HepG2 (cell line): Measurements from ENCODE around the gene SH3GL1. TPM values are rescaled to one million over a fixed set of nuclear protein-coding genes. Genes with fewer than 3 reads are reported as not detected.

Experiments
- ATAC-seq: fragments of 200-7000 bp; cut with Tn5 transposase; 3 replicates; pipeline ENCODE4 v1.9.1; 2020; ENCODE audit warnings: mild to moderate bottlenecking, moderate library complexity
- BruUV-seq: library from RNA; stranded (reverse); fragments of 400-500 nt; replicated peaks from 2 replicates; lab custom pipeline; 2021; lab: Mats Ljungman, UMichigan
- CTCF ChIA-PET: fragments of 300-600 bp; formaldehyde crosslinking; extraction: SDS; loops from one replicate; lab custom pipeline; 2021; ENCODE audit warnings: low total read pairs, inconsistent platforms, low intra/inter-chr PET ratio; lab: Yijun Ruan, JAX
- POLR2A ChIA-PET: fragments of 350-600 bp; sonication (Branson Sonifier 250); formaldehyde crosslinking; loops from one replicate; lab custom pipeline; 2020; ENCODE audit warnings: antibody characterized with exemption, inconsistent platforms; lab: Yijun Ruan, JAX
- DNase-seq: peaks from one replicate; pipeline ENCODE4 v3.0.0-alpha.2; 2015; ENCODE audit warnings: low spot score
- FAIRE-seq: peaks from 3 replicates; lab custom pipeline; 2011; peaks lifted over from hg19 to GRCh38; lab: Jason Lieb, UNC
- H2AFZ ChIP-seq: one replicate; pipeline ENCODE4 v1.6.1; 2011; ENCODE audit warnings: low read length, inconsistent platforms
- H3K27ac ChIP-seq: fragments of 300-600 bp; 3 replicates; pipeline ENCODE4 v1.8.0; 2011; ENCODE audit warnings: mixed run types, mild to moderate bottlenecking, mixed read lengths, low read length, inconsistent platforms; ENCODE audit not compliant: insufficient read depth; ENCODE audit errors: extremely low read length
- H3K27me3 ChIP-seq, 2 experiments: fragments of 200-600 bp in 1 of 2; 2 replicates in 1 of 2; 3 replicates in 1 of 2; pipeline versions ENCODE4 v1.6.0 to v1.8.0; 2011; ENCODE audit warnings: low read length in 2 of 2, mild to moderate bottlenecking in 2 of 2, moderate library complexity in 2 of 2, inconsistent platforms in 1 of 2; ENCODE audit not compliant: insufficient read depth in 2 of 2, control insufficient read depth in 1 of 2
- H3K36me3 ChIP-seq, 2 experiments: fragments of 200-600 bp in 1 of 2; replicated peaks in 1 of 2; 2 replicates in 1 of 2; 3 replicates in 1 of 2; pipeline versions ENCODE4 v1.5.1 to v1.8.0; 2011; ENCODE audit warnings: low read length in 2 of 2, inconsistent platforms in 1 of 2; ENCODE audit not compliant: insufficient read depth in 2 of 2, control insufficient read depth in 1 of 2
- H3K4me1 ChIP-seq: 2 replicates; pipeline ENCODE4 v1.5.1; 2012; ENCODE audit warnings: low read length, inconsistent platforms; ENCODE audit not compliant: insufficient read depth
- H3K4me2 ChIP-seq: 2 replicates; pipeline ENCODE4 v1.6.0; 2011; ENCODE audit warnings: low read depth, low read length, inconsistent platforms
- H3K4me3 ChIP-seq, 3 experiments: fragments of 200-600 bp in 1 of 3; sonication (generic), shearing (Covaris generic) in 1 of 3; replicated peaks in 1 of 3; 2 replicates each; pipeline ENCODE4 v1.5.1; 2011 to 2016; ENCODE audit warnings: low read length in 3 of 3, inconsistent platforms in 2 of 3, low read depth in 2 of 3, mild to moderate bottlenecking in 2 of 3, control low read depth in 1 of 3, mixed read lengths in 1 of 3; ENCODE audit not compliant: insufficient read depth in 1 of 3
- H3K79me2 ChIP-seq: one replicate; pipeline ENCODE4 v1.6.1; 2011; ENCODE audit warnings: low read length, inconsistent platforms; ENCODE audit not compliant: insufficient read depth
- H3K9ac ChIP-seq: 2 replicates; pipeline ENCODE4 v1.6.0; 2011; ENCODE audit warnings: mild to moderate bottlenecking, low read depth, low read length, inconsistent platforms; ENCODE audit not compliant: insufficient read depth
- H3K9me3 ChIP-seq: 2 replicates; pipeline ENCODE4 v1.5.1; 2012; ENCODE audit warnings: mild to moderate bottlenecking, low read length
- H4K20me1 ChIP-seq: 2 replicates; pipeline ENCODE4 v1.6.0; 2011; ENCODE audit warnings: inconsistent platforms, mild to moderate bottlenecking, low read length, moderate library complexity; ENCODE audit not compliant: insufficient read depth
- FOXA3 ChIP-seq: IDR thresholded peaks from 2 replicates; pipeline ENCODE4 v1.6.1; 2016; ENCODE audit warnings: missing genetic modification reagents, missing compliant biosample characterization
- POLR2A ChIP-seq, 2 experiments: IDR thresholded peaks; 2 replicates each; pipeline ENCODE4 v1.6.1; 2011; ENCODE audit warnings: low read depth in 2 of 2, low read length in 2 of 2, mild to moderate bottlenecking in 1 of 2, moderate library complexity in 1 of 2; ENCODE audit not compliant: insufficient read depth in 1 of 2
- RXRB ChIP-seq: IDR thresholded peaks from 2 replicates; pipeline ENCODE4 v1.6.1; 2016; ENCODE audit warnings: borderline replicate concordance, missing genetic modification reagents, missing compliant biosample characterization
- U2AF2 ChIP-seq: fragments of 200-400 bp; formaldehyde crosslinking; IDR thresholded peaks from 2 replicates; pipeline ENCODE4 v1.6.1; 2017; ENCODE audit warnings: low read depth, mild to moderate bottlenecking, low read length
- ZNF256 ChIP-seq: sonication (generic); formaldehyde crosslinking; conservative IDR thresholded peaks from 2 replicates; pipeline ENCODE4 v1.4.0; 2020; ENCODE audit warnings: missing genetic modification reagents
- ZNF619 ChIP-seq: sonication (generic); formaldehyde crosslinking; IDR thresholded peaks from 2 replicates; pipeline ENCODE4 v1.4.0; 2020; ENCODE audit warnings: mild to moderate bottlenecking, missing genetic modification reagents
- ZNF709 ChIP-seq: sonication (generic); formaldehyde crosslinking; IDR thresholded peaks from 2 replicates; pipeline ENCODE4 v1.5.0; 2020; ENCODE audit warnings: mild to moderate bottlenecking, missing genetic modification reagents
- WGBS: methylation state at CpG from one replicate; pipeline ENCODE4 v1.1.6; 2017; ENCODE audit warnings: low lambda C conversion rate; 5-methylcytosine and 5-hydroxymethylcytosine counted together
- in situ Hi-C: cut with HindIII; loops from 2 replicates; pipeline ENCODE4 v1.10.0; 2017; ENCODE audit warnings: low pct_unique_long_range_greater_than_20kb; ENCODE audit not compliant: extremely low pct_ligation_motif_present
- intact Hi-C: fragments of 100-400 bp; cut with micrococcal nuclease; formaldehyde crosslinking; loops from one replicate; pipeline ENCODE4 v1.10.0; 2022; ENCODE audit not compliant: unreplicated experiment
- polyA plus RNA-seq, 8 experiments: library from polyadenylated mRNA; depleted of rRNA in 3 of 8; stranded (reverse) in 7 of 8; unstranded in 1 of 8; fragments of >200 nt; fragmentation: Illumina TruSeq in 4 of 8; extraction: Trizol in 4 of 8; gene quantifications; 2 replicates each; pipeline versions ENCODE4 v1.2.1 to v1.2.3, GENCODE V29; 2011 to 2016; ENCODE audit warnings: low read depth in 4 of 8, missing spikeins in 1 of 8, mixed read lengths in 1 of 8; ENCODE audit not compliant: insufficient read depth in 1 of 8
- total RNA-seq, 5 experiments: library from RNA; depleted of rRNA; stranded (reverse); fragments of >200 nt; fragmentation: Illumina TruSeq; extraction: Trizol; gene quantifications; 2 replicates each; pipeline ENCODE4 v1.2.3, GENCODE V29; 2016; ENCODE audit warnings: low read depth in 1 of 5
- TF ChIP-seq, protein P1 (sequence below): IDR thresholded peaks from 2 replicates; pipeline ENCODE4 v1.4.0; 2020; ENCODE audit warnings: mild to moderate bottlenecking, missing genetic modification reagents
- TF ChIP-seq, protein P2 (sequence below): sonication (generic); formaldehyde crosslinking; IDR thresholded peaks from 2 replicates; pipeline ENCODE4 v1.8.1; 2023; ENCODE audit warnings: mild to moderate bottlenecking, missing genetic modification reagents
- TF ChIP-seq, protein P3 (sequence below): IDR thresholded peaks from 2 replicates; pipeline ENCODE4 v1.6.1; 2012; ENCODE audit warnings: low read length, improper control_type of control experiment

The SH3GL1 gene
- total and polyA plus RNA-seq, 2 of the 13 experiments (the other 11 are each of a cell fraction or from before 2014, with no cell fraction given), result 33.0 to 45.1 TPM

DNA sequence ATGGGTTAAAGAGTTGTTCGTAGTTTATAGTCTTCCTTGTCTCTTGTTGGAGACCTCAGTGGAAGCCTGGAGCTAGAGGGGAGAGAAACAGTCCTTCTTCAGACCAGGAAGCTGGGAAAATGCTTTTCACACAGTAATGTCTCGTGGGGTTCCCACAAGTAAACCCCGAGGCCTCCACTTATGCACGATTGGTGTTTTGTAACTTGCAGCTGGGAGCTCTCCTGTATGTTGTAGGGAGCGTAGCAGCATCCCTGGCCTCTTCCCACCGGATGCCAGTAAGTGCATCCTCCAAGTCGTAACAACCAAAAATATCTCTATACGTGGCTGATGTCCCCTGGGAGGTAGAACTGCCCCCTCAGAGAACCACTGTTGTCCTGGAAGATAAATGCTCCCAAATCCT lies 5.6 kb upstream of the SH3GL1 start:
- Histone ChIP-seq H3K36me3 (peaks cover 5 to 24% of the 10 kb centered on the region in 2 experiments), H3K27ac (peak overlapping the region; percentile 35), H2AFZ (no peak overlapping the region), H3K9ac (0 out of 2 replicates have a peak overlapping the region, but pooled peaks have one; percentile 7), H3K9me3 (no peaks in the 10 kb centered on the region), H3K4me1 (peaks cover 56% of the 10 kb centered on the region), H3K27me3 (no peaks in the 10 kb centered on the region; a peak in 1 of 5 replicates), H3K4me2 (no peak overlapping the region), H3K79me2 (peaks cover 49% of the 10 kb centered on the region), H3K4me3 (no peak overlapping the region), H4K20me1 (no peaks in the 10 kb centered on the region; the same call in 1 of the 2 replicates)
- 91% methylated on average over 8 of the region's 8 CpGs for WGBS
- no peak for ATAC-seq
- TF ChIP-seq, protein P1, sequence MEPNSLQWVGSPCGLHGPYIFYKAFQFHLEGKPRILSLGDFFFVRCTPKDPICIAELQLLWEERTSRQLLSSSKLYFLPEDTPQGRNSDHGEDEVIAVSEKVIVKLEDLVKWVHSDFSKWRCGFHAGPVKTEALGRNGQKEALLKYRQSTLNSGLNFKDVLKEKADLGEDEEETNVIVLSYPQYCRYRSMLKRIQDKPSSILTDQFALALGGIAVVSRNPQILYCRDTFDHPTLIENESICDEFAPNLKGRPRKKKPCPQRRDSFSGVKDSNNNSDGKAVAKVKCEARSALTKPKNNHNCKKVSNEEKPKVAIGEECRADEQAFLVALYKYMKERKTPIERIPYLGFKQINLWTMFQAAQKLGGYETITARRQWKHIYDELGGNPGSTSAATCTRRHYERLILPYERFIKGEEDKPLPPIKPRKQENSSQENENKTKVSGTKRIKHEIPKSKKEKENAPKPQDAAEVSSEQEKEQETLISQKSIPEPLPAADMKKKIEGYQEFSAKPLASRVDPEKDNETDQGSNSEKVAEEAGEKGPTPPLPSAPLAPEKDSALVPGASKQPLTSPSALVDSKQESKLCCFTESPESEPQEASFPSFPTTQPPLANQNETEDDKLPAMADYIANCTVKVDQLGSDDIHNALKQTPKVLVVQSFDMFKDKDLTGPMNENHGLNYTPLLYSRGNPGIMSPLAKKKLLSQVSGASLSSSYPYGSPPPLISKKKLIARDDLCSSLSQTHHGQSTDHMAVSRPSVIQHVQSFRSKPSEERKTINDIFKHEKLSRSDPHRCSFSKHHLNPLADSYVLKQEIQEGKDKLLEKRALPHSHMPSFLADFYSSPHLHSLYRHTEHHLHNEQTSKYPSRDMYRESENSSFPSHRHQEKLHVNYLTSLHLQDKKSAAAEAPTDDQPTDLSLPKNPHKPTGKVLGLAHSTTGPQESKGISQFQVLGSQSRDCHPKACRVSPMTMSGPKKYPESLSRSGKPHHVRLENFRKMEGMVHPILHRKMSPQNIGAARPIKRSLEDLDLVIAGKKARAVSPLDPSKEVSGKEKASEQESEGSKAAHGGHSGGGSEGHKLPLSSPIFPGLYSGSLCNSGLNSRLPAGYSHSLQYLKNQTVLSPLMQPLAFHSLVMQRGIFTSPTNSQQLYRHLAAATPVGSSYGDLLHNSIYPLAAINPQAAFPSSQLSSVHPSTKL (CRISPR knock-in tag), result no peak
- TF ChIP-seq U2AF2 (no peak), RXRB (no peak), FOXA3 (CRISPR knock-in tag) (no peak), ZNF256 (CRISPR knock-in tag) (no peak), ZNF619 (CRISPR knock-in tag) (no peak), ZNF709 (CRISPR knock-in tag) (no peak), POLR2A (IDR thresholded peaks at IDR 0.05; ENCODE audit: insufficient read depth in 1 of 2, low read depth in 2 of 2, low read length in 2 of 2) (no peak)
- TF ChIP-seq, protein P2, sequence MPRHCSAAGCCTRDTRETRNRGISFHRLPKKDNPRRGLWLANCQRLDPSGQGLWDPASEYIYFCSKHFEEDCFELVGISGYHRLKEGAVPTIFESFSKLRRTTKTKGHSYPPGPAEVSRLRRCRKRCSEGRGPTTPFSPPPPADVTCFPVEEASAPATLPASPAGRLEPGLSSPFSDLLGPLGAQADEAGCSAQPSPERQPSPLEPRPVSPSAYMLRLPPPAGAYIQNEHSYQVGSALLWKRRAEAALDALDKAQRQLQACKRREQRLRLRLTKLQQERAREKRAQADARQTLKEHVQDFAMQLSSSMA (CRISPR knock-in tag), result no peak
- TF ChIP-seq, protein P3, sequence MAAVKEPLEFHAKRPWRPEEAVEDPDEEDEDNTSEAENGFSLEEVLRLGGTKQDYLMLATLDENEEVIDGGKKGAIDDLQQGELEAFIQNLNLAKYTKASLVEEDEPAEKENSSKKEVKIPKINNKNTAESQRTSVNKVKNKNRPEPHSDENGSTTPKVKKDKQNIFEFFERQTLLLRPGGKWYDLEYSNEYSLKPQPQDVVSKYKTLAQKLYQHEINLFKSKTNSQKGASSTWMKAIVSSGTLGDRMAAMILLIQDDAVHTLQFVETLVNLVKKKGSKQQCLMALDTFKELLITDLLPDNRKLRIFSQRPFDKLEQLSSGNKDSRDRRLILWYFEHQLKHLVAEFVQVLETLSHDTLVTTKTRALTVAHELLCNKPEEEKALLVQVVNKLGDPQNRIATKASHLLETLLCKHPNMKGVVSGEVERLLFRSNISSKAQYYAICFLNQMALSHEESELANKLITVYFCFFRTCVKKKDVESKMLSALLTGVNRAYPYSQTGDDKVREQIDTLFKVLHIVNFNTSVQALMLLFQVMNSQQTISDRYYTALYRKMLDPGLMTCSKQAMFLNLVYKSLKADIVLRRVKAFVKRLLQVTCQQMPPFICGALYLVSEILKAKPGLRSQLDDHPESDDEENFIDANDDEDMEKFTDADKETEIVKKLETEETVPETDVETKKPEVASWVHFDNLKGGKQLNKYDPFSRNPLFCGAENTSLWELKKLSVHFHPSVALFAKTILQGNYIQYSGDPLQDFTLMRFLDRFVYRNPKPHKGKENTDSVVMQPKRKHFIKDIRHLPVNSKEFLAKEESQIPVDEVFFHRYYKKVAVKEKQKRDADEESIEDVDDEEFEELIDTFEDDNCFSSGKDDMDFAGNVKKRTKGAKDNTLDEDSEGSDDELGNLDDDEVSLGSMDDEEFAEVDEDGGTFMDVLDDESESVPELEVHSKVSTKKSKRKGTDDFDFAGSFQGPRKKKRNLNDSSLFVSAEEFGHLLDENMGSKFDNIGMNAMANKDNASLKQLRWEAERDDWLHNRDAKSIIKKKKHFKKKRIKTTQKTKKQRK, result no peak
- ChIA-PET CTCF (no interaction called here), POLR2A (interaction anchor here (0.8 to 1.4 kb wide), 6 partner anchors 10 to 95 kb away, joined by 3 to 8 read pairs (median 4); partner anchors contain the start of genes HDGFL2 and MPND)
- DNase-seq, result no peak
- BruUV-seq, result no TSS peak
- intact Hi-C loops, result no loop called here
- in situ Hi-C loops, result no loop called here
- FAIRE-seq, result no peak
